Endothelial cell (in vitro differentiated cells): ENCODE measurements around the gene TMEM141. TPM values are rescaled to one million over a fixed set of nuclear protein-coding genes. Genes with fewer than 3 reads are reported as not detected.

Source experiments
- DNase-seq: peaks from one replicate; pipeline ENCODE4 v3.0.0; 2021; ENCODE audit warnings: low spot score
- H3K27ac Mint-ChIP-seq: one replicate; pipeline ENCODE4 v1.8.0; 2021; ENCODE audit warnings: mixed read lengths, inconsistent platforms; ENCODE audit not compliant: unreplicated experiment
- H3K27me3 Mint-ChIP-seq: one replicate; pipeline ENCODE4 v1.8.0; 2021; ENCODE audit warnings: mild to moderate bottlenecking, moderate library complexity, mixed read lengths, inconsistent platforms; ENCODE audit not compliant: unreplicated experiment
- H3K36me3 Mint-ChIP-seq: one replicate; pipeline ENCODE4 v1.8.0; 2021; ENCODE audit warnings: mild to moderate bottlenecking, low read depth, mixed read lengths, inconsistent platforms; ENCODE audit not compliant: unreplicated experiment
- H3K4me1 Mint-ChIP-seq: one replicate; pipeline ENCODE4 v1.8.0; 2021; ENCODE audit warnings: mild to moderate bottlenecking, mixed read lengths, inconsistent platforms; ENCODE audit not compliant: unreplicated experiment
- H3K4me3 Mint-ChIP-seq: one replicate; pipeline ENCODE4 v1.8.0; 2021; ENCODE audit warnings: mild to moderate bottlenecking, mixed read lengths, inconsistent platforms; ENCODE audit not compliant: unreplicated experiment
- H3K9me3 Mint-ChIP-seq: one replicate; pipeline ENCODE4 v1.8.0; 2021; ENCODE audit warnings: mixed read lengths, inconsistent platforms; ENCODE audit not compliant: unreplicated experiment
- CTCF ChIP-seq: fragments of 200-600 bp; sonication (generic); IDR thresholded peaks from one replicate; pipeline ENCODE4 v1.5.0; 2021; ENCODE audit warnings: antibody characterized with exemption; ENCODE audit not compliant: unreplicated experiment
- total RNA-seq: library from RNA; stranded (reverse); fragmentation: NEBNext Ultra II Directional; extraction: Animal tissue kit (Norgen Biotek cat#: 25700); gene quantifications from one replicate; pipeline ENCODE4 v1.2.1, GENCODE V29; 2021; ENCODE audit not compliant: unreplicated experiment

Gene TMEM141
- total RNA-seq, 1 donor from 2014 or later = 73.0 TPM

GRCh38 chr9:136791516-136792276, 552 bp downstream of the TMEM141 start:
- H3K9me3 Mint-ChIP-seq = no peaks in the 10 kb centered on the region
- peak; percentile 56 for DNase-seq
- peak overlapping the region; percentile 82 for H3K4me3 Mint-ChIP-seq
- H3K36me3 Mint-ChIP-seq = peaks cover 5% of the 10 kb centered on the region
- peak; percentile 100 for TF ChIP-seq CTCF
- H3K4me1 Mint-ChIP-seq = peaks cover 15% of the 10 kb centered on the region
- H3K27ac Mint-ChIP-seq = peak overlapping the region; percentile 30
- no peaks in the 10 kb centered on the region for H3K27me3 Mint-ChIP-seq

- Mint-ChIP-seq H3K4me3 (peak overlapping the region; percentile 76), H3K27me3 (peaks cover 3% of the 10 kb centered on the region)
These were observed 1.4 kb downstream of the TMEM141 start for GRCh38 chr9:136792321-136793085.

GRCh38 chr9:136793086-136793946, 2.2 kb downstream of the TMEM141 start:
- H3K4me3 Mint-ChIP-seq = no peak overlapping the region

More at GRCh38 chr9:136792321-136793085, 1.4 kb downstream of the TMEM141 start:
- Mint-ChIP-seq H3K9me3 (no peaks in the 10 kb centered on the region), H3K36me3 (peaks cover 5% of the 10 kb centered on the region), H3K27ac (peak overlapping the region; percentile 30), H3K4me1 (peaks cover 21% of the 10 kb centered on the region)
- DNase-seq = no peak
- no peak for TF ChIP-seq CTCF

GRCh38 chr9:136794281-136794999, 3.3 kb downstream of the TMEM141 start:
- peaks cover 5% of the 10 kb centered on the region for H3K36me3 Mint-ChIP-seq
- peaks cover 21% of the 10 kb centered on the region for H3K4me1 Mint-ChIP-seq
- DNase-seq = no peak
- H3K9me3 Mint-ChIP-seq = no peaks in the 10 kb centered on the region
- no peak for TF ChIP-seq CTCF
- peak overlapping the region; percentile 11 for H3K4me3 Mint-ChIP-seq
- no peak overlapping the region for H3K27ac Mint-ChIP-seq
- H3K27me3 Mint-ChIP-seq = peaks cover 3% of the 10 kb centered on the region

More at GRCh38 chr9:136793086-136793946, 2.2 kb downstream of the TMEM141 start:
- H3K27me3 Mint-ChIP-seq = peaks cover 3% of the 10 kb centered on the region
- no peak for DNase-seq
- H3K4me1 Mint-ChIP-seq = peaks cover 21% of the 10 kb centered on the region
- H3K36me3 Mint-ChIP-seq = peaks cover 5% of the 10 kb centered on the region
- TF ChIP-seq CTCF = no peak
- no peak overlapping the region for H3K27ac Mint-ChIP-seq
- no peaks in the 10 kb centered on the region for H3K9me3 Mint-ChIP-seq
